Measurements from ENCODE around the gene PPIL6. TPM values are rescaled to one million over a fixed set of nuclear protein-coding genes. Genes with fewer than 3 reads are reported as not detected.

The PPIL6 gene
- total RNA-seq, 1 experiment from 2014 or later, result 0.62 TPM

- Histone ChIP-seq H3F3A (ENCODE audit: low read length, unreplicated experiment) (no peaks in the 10 kb centered on the region), H3K4me3 (ENCODE audit: low read length) (0 out of 2 replicates have a peak overlapping the region, but pooled peaks have one; percentile 58), H3K36me3 (ENCODE audit: low read depth, low read length) (peaks cover 17% of the 10 kb centered on the region), H4K20me1 (ENCODE audit: low read length) (0 out of 2 replicates have a peak, but pooled peaks cover 2% of the 10 kb centered on the region), H3K27me3 (ENCODE audit: low read length) (no peaks in the 10 kb centered on the region), H3K4me2 (ENCODE audit: low read length) (peak overlapping the region; percentile 26; the same call in 1 of the 2 replicates), H2AFZ (ENCODE audit: low read length) (no peak overlapping the region), H3K9ac (ENCODE audit: low read length) (no peak overlapping the region), H3K4me1 (ENCODE audit: insufficient read depth, low read length) (peaks cover 22% of the 10 kb centered on the region), H3K9me2 (replicated peaks; ENCODE audit: low read length) (no peaks in the 10 kb centered on the region), H3K27ac (ENCODE audit: low read length) (no peak overlapping the region), H3K79me2 (ENCODE audit: low read length) (peaks cover 65% of the 10 kb centered on the region), H3K9me3 (ENCODE audit: low read length) (no peaks in the 10 kb centered on the region)
- DNase-seq, result no peak
- intact Hi-C loops (cut with micrococcal nuclease), result no loop called here
- no TSS peak for BruUV-seq (replicated peaks)
- ChIA-PET POLR2A (ENCODE audit: unreplicated experiment) (no interaction called here), CTCF (no interaction called here)
- no peak for ATAC-seq
- TF ChIP-seq EZH2phosphoT487 (IDR thresholded peaks at IDR 0.05; ENCODE audit: borderline replicate concordance, low read length), result no peak
Measured at GRCh38 chr6:109477725-109478124, 37.3 kb upstream of the PPIL6 start.

GRCh38 chr6:109477184-109477583 is 36.8 kb upstream of the PPIL6 start:
- BruUV-seq (replicated peaks), result no TSS peak
- Histone ChIP-seq H3K27ac (ENCODE audit: low read length) (no peak overlapping the region), H4K20me1 (ENCODE audit: low read length) (0 out of 2 replicates have a peak, but pooled peaks cover 2% of the 10 kb centered on the region), H3K79me2 (ENCODE audit: low read length) (peaks cover 60% of the 10 kb centered on the region), H3K4me2 (ENCODE audit: low read length) (no peak overlapping the region), H3K27me3 (ENCODE audit: low read length) (no peaks in the 10 kb centered on the region), H3K36me3 (ENCODE audit: low read depth, low read length) (peaks cover 22% of the 10 kb centered on the region), H2AFZ (ENCODE audit: low read length) (no peak overlapping the region), H3K9ac (ENCODE audit: low read length) (no peak overlapping the region), H3K4me1 (ENCODE audit: insufficient read depth, low read length) (peaks cover 21% of the 10 kb centered on the region), H3K4me3 (ENCODE audit: low read length) (no peak overlapping the region), H3K9me3 (ENCODE audit: low read length) (no peaks in the 10 kb centered on the region), H3K9me2 (replicated peaks; ENCODE audit: low read length) (no peaks in the 10 kb centered on the region), H3F3A (ENCODE audit: low read length, unreplicated experiment) (no peaks in the 10 kb centered on the region)
- DNase-seq (no peak), ATAC-seq (no peak)
- TF ChIP-seq EZH2phosphoT487 (IDR thresholded peaks at IDR 0.05; ENCODE audit: borderline replicate concordance, low read length) (no peak), EZH2 (IDR thresholded peaks at IDR 0.05; ENCODE audit: low read length, unreplicated experiment) (no peak), CTCF (conservative IDR thresholded peaks at IDR 0.05; ENCODE audit: low read depth, low read length) (no peak)
- ChIA-PET CTCF (no interaction called here), POLR2A (ENCODE audit: unreplicated experiment) (no interaction called here)
- intact Hi-C loops (cut with micrococcal nuclease), result no loop called here

- ChIA-PET POLR2A (ENCODE audit: unreplicated experiment) (interaction anchor here (0.5 kb wide), 1 partner anchor 47 kb away, joined by 6 read pairs; no protein-coding TSS in a partner anchor), CTCF (no interaction called here)
- Histone ChIP-seq H3K27me3 (ENCODE audit: low read length) (no peaks in the 10 kb centered on the region), H4K20me1 (ENCODE audit: low read length) (no peaks in the 10 kb centered on the region), H3K9me2 (replicated peaks; ENCODE audit: low read length) (no peaks in the 10 kb centered on the region), H3K79me2 (ENCODE audit: low read length) (peaks cover 44% of the 10 kb centered on the region), H3F3A (ENCODE audit: low read length, unreplicated experiment) (no peaks in the 10 kb centered on the region), H3K4me1 (ENCODE audit: insufficient read depth, low read length) (peaks cover 6% of the 10 kb centered on the region), H3K9me3 (ENCODE audit: low read length) (no peaks in the 10 kb centered on the region), H3K4me2 (ENCODE audit: low read length) (no peak overlapping the region), H3K9ac (ENCODE audit: low read length) (no peak overlapping the region), H2AFZ (ENCODE audit: low read length) (no peak overlapping the region), H3K27ac (ENCODE audit: low read length) (no peak overlapping the region), H3K4me3 (ENCODE audit: low read length) (no peak overlapping the region), H3K36me3 (ENCODE audit: low read depth, low read length) (peaks cover 20% of the 10 kb centered on the region; the same call in 1 of the 2 replicates)
- intact Hi-C loops (cut with micrococcal nuclease), result no loop called here
- DNase-seq (no peak), ATAC-seq (no peak)
- BruUV-seq (replicated peaks), result no TSS peak
- TF ChIP-seq EZH2 (IDR thresholded peaks at IDR 0.05; ENCODE audit: low read length, unreplicated experiment), result no peak
- TF ChIP-seq EZH2phosphoT487 (IDR thresholded peaks at IDR 0.05; ENCODE audit: borderline replicate concordance, low read length), result no peak
- TF ChIP-seq CTCF (conservative IDR thresholded peaks at IDR 0.05; ENCODE audit: low read depth, low read length), result no peak
Measured at GRCh38 chr6:109475625-109476024, 35.2 kb upstream of the PPIL6 start.
